GM06990 (cell line): ENCODE data around the gene TANK.
A peak's percentile ranks its signal among the peaks of the same experiment; 100 is the strongest.
"Not testable (repeated sequence)": the region's sequence is repeated elsewhere in the genome, so short reads cannot be mapped to it uniquely, and the experiment has no call there.

Experiments used
- DNase-seq: peaks from one replicate; pipeline ENCODE4 v3.0.0-alpha.2; 2011; ENCODE audit not compliant: insufficient read length; ENCODE audit errors: extremely low read depth
- H3K27me3 ChIP-seq: replicated peaks from 2 replicates; pipeline ENCODE4 v1.6.0; 2011; ENCODE audit warnings: low read length; ENCODE audit not compliant: control insufficient read depth, insufficient read depth
- H3K36me3 ChIP-seq: 2 replicates; pipeline ENCODE4 v1.5.1; 2011; ENCODE audit warnings: low read length; ENCODE audit not compliant: control insufficient read depth, insufficient read depth
- H3K4me3 ChIP-seq: replicated peaks from 2 replicates; pipeline ENCODE4 v1.5.1; 2011; ENCODE audit warnings: low read depth, mild to moderate bottlenecking, control low read depth, low read length
- TF ChIP-seq, protein P1 (sequence below): IDR thresholded peaks from 2 replicates; pipeline ENCODE4 v1.5.1; 2011; ENCODE audit warnings: low read length, control low read depth, mild to moderate bottlenecking, inconsistent platforms; ENCODE audit not compliant: insufficient read depth, poor library complexity, severe bottlenecking

TANK gene

GRCh38 chr2:161257123-161257952, 97.1 kb downstream of the TANK start:
- Histone ChIP-seq H3K27me3 (no peaks in the 10 kb centered on the region), H3K36me3 (peaks cover 2% of the 10 kb centered on the region; the same call in 1 of the 2 replicates), H3K4me3 (no peak overlapping the region)
- DNase-seq, result no peak
- TF ChIP-seq, protein P1, sequence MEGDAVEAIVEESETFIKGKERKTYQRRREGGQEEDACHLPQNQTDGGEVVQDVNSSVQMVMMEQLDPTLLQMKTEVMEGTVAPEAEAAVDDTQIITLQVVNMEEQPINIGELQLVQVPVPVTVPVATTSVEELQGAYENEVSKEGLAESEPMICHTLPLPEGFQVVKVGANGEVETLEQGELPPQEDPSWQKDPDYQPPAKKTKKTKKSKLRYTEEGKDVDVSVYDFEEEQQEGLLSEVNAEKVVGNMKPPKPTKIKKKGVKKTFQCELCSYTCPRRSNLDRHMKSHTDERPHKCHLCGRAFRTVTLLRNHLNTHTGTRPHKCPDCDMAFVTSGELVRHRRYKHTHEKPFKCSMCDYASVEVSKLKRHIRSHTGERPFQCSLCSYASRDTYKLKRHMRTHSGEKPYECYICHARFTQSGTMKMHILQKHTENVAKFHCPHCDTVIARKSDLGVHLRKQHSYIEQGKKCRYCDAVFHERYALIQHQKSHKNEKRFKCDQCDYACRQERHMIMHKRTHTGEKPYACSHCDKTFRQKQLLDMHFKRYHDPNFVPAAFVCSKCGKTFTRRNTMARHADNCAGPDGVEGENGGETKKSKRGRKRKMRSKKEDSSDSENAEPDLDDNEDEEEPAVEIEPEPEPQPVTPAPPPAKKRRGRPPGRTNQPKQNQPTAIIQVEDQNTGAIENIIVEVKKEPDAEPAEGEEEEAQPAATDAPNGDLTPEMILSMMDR, result no peak

GRCh38 chr2:161265874-161266273, 105.6 kb downstream of the TANK start:
- H3K4me3 ChIP-seq, result no peak overlapping the region
- TF ChIP-seq, protein P1, result no peak
- no peak for DNase-seq
- no peaks in the 10 kb centered on the region for H3K36me3 ChIP-seq
- H3K27me3 ChIP-seq, result no peaks in the 10 kb centered on the region

DNA sequence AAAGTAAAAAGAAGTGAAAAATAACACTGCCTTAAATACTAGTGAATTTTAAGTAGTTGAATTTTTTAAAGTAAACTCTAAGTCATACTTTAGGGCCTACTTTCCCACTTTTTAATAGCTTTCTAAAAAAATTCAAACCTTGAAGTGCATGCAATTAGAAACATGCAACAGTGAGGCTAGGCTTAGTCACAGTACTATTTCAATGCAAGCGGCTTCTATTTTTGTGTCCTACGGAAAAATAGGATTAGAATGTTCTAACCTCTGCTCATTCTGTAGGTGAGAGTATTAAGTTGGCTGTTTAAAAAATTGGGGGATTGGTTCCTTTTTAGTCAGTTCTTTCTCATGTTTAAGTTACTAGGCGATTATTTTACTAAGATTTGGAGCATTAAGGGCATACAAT, 108.9 kb downstream of the TANK start:
- no peak overlapping the region for H3K4me3 ChIP-seq
- no peaks in the 10 kb centered on the region for H3K27me3 ChIP-seq
- no peak for DNase-seq
- TF ChIP-seq, protein P1, result no peak
- H3K36me3 ChIP-seq, result no peaks in the 10 kb centered on the region

DNA sequence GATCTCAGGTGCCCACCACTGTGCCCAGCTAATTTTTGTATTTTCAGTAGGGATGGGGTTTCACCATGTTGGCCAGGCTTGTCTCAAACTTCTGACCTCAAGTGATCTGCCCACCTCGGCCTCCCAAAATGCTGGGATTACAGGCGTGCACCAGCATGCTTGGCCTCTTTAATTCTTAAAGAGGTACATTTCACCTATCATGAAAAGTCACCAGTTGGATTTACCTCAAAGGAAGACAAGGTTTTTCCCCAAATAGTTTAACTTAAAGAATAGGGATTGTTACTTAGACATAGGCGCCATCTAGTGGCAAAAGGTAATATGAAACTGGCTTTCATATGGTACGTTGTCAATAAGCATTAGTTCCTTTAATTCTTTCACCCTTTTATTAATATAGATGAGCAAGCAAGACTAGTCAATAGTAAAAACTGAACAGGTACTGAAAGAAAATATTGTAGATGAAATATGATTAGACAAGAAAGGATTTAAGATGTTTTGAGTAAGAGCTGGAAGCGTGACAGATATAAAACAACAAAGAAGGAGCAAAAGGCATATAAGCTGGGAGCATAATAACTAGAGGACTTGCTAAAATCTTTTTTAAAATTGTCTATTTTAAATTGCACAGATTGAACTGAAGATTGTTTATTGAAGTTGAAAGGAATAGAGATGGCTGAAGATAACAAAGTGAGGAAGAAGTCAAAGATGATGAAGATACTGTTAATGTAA, 113.0 kb downstream of the TANK start:
- Histone ChIP-seq H3K36me3 (no peaks in the 10 kb centered on the region), H3K4me3 (no peak overlapping the region), H3K27me3 (no peaks in the 10 kb centered on the region)
- TF ChIP-seq, protein P1, result peak; percentile 51
- DNase-seq, result peak; percentile 29

- DNase-seq, H3K4me3 ChIP-seq, H3K27me3 ChIP-seq, H3K36me3 ChIP-seq: not testable (repeated sequence)
These were observed 118.5 kb downstream of the TANK start for GRCh38 chr2:161278564-161279229.

DNA sequence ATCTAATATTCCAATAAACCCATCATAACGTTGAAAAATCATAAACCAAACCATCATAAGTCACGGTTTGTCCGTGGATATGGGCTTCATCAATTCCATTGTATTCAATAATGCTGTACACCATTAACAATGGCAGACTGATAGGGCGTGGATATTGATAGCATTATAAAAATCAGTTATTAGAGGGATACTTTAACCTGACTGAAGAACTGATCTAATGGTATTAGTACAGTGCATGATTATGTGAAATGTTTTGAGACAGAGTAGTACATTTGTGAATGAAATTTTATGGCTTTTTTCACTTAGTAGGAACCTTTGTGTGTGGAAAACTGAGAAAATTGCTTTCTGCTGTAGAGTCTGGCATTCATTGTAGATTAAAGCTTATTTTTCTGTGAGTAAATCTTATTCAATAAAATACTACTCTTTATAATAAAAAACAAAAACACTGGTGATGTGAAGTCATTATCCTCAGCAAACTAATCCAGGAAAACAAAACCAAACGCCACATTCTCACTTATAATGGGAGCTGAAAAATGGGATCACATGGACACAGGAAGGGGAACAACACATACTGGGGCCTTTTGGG, 119.1 kb downstream of the TANK start:
- H3K36me3 ChIP-seq, H3K27me3 ChIP-seq, DNase-seq, H3K4me3 ChIP-seq: not testable (repeated sequence)

- H3K4me3 ChIP-seq, H3K27me3 ChIP-seq, H3K36me3 ChIP-seq: not testable (repeated sequence)
- DNase-seq, result peak; percentile 11
These were observed 120.7 kb downstream of the TANK start for GRCh38 chr2:161280906-161281323.

GRCh38 chr2:161281615-161282310, 121.5 kb downstream of the TANK start:
- not testable (repeated sequence) for H3K27me3 ChIP-seq, H3K4me3 ChIP-seq, DNase-seq, H3K36me3 ChIP-seq

DNA sequence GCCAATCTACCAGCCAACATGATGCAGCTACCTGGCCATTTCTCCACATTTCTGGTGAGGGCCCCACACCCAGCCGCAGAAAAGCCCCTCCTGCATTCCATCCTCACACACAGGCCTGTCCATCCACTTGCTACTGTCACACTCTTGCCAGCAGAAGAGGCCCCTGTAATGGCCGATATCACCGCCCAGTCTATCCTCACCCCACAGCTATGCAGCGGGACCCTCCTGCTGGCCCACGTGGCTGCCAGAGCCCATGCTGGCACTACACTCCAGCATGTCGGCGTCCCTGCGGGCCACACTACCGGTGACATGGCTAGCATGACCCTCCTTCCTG, 122.0 kb downstream of the TANK start:
- H3K4me3 ChIP-seq, H3K36me3 ChIP-seq, H3K27me3 ChIP-seq, DNase-seq: not testable (repeated sequence)
